Astrocyte of the cerebellum (primary cell): ENCODE data around the gene C11orf58.

Experiments used
- DNase-seq: peaks from one replicate; pipeline ENCODE4 v3.0.0-alpha.2; 2011; ENCODE audit warnings: low read depth
- H3K4me3 ChIP-seq: 2 replicates; pipeline ENCODE4 v1.5.1; 2011; ENCODE audit warnings: mild to moderate bottlenecking, low read depth, low read length, moderate library complexity
- CTCF ChIP-seq: IDR thresholded peaks from 2 replicates; pipeline ENCODE4 v1.5.1; 2012; ENCODE audit warnings: low read length, low read depth, moderate library complexity, mild to moderate bottlenecking; ENCODE audit errors: missing control alignments
- in situ Hi-C: cut with HindIII; loops from 2 replicates; pipeline ENCODE4 v1.10.0; 2017; ENCODE audit warnings: low sequenced_read_pairs

The C11orf58 gene

DNA sequence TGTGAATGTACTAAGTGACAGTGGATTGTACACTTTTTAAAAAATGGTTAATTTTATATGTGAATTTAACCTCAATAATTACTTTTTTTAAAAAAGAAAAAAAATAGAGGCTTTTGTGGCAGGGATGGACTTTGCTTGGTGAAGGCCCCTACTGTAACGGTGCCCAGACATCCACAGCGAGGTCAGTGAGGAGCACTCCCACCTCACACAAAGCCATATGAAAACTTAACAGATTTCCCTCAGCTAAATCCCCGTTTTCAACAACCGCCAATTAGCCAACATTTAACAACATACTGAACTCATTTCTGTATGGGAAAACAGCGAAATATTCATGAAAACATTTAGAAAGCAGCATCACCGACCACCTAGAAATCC lies 642 bp upstream of the C11orf58 start:
- TF ChIP-seq CTCF = no peak
- in situ Hi-C loops = no loop called here
- peak overlapping the region; percentile 60 for H3K4me3 ChIP-seq
- no peak for DNase-seq

GRCh38 chr11:16738947-16739815 lies 734 bp downstream of the C11orf58 start:
- peak overlapping the region; percentile 60 for H3K4me3 ChIP-seq
- in situ Hi-C loops = no loop called here
- DNase-seq = no peak
- no peak for TF ChIP-seq CTCF

DNA sequence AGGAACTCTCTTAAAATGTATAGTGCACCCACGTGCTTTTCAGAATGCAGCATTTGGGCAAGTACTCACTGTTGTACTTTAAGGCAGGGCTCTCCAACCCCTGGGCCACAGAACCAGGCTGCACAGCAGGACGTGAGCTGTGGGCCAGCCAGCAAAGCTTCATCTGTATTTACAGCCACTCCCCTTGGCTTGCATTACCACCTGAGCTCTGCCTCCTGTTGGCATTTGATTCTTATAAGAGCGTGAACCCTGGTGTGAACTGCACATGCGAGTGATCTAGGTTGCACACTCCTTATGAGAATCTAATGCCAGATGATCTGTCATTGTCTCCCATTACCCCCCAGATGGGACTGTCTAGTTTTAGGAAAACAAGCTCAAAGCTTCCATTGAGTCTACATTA lies 3.0 kb downstream of the C11orf58 start:
- no peak for TF ChIP-seq CTCF
- in situ Hi-C loops = no loop called here
- DNase-seq = no peak
- no peak overlapping the region for H3K4me3 ChIP-seq

DNA sequence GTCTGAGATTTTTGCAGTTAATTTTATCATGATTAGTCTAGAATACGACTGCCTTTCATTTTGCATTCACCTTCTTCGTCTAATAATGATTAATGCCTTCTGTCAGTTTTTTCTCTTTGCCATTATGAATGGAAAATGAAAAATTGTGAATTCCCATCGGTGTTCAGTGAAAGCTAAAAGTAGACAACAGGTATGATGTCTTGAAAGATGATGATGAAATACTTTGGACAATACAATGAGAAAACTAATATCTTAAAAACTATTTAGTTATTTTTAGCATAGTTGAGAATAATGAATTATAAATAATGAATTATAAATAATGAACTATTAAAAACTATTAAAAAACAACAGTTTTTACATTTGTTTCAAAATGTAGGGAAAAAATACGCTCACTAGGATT lies 5.0 kb downstream of the C11orf58 start:
- TF ChIP-seq CTCF = no peak
- H3K4me3 ChIP-seq = no peak overlapping the region
- in situ Hi-C loops = no loop called here
- no peak for DNase-seq

- no peak for TF ChIP-seq CTCF
- in situ Hi-C loops = no loop called here
- DNase-seq = no peak
- no peak overlapping the region for H3K4me3 ChIP-seq
Observed at GRCh38 chr11:16744128-16744725, 5.8 kb downstream of the C11orf58 start.

- DNase-seq = no peak
- no peak for TF ChIP-seq CTCF
- in situ Hi-C loops = no loop called here
- no peak overlapping the region for H3K4me3 ChIP-seq
Observed at GRCh38 chr11:16745950-16746605, 7.6 kb downstream of the C11orf58 start.
